Measurements from ENCODE around the gene ETS2.

ETS2 gene

GRCh38 chr21:38788275-38788905 is 17.3 kb upstream of the ETS2 start:
- no peak for TF ChIP-seq CTCF (conservative IDR thresholded peaks at IDR 0.05; ENCODE audit: low read length)
- H3K4me3 ChIP-seq (ENCODE audit: low read length): no peak overlapping the region
- peak; percentile 65 for DNase-seq (ENCODE audit: low read depth)

GRCh38 chr21:38789275-38789674 is 16.5 kb upstream of the ETS2 start:
- TF ChIP-seq CTCF (conservative IDR thresholded peaks at IDR 0.05; ENCODE audit: low read length): no peak
- no peak overlapping the region for H3K4me3 ChIP-seq (ENCODE audit: low read length)
- no peak for DNase-seq (ENCODE audit: low read depth)

GRCh38 chr21:38790059-38790458 is 15.7 kb upstream of the ETS2 start:
- no peak for DNase-seq (ENCODE audit: low read depth)
- TF ChIP-seq CTCF (conservative IDR thresholded peaks at IDR 0.05; ENCODE audit: low read length): no peak

GRCh38 chr21:38790961-38791360 is 14.8 kb upstream of the ETS2 start:
- DNase-seq (ENCODE audit: low read depth): no peak
- no peak for TF ChIP-seq CTCF (conservative IDR thresholded peaks at IDR 0.05; ENCODE audit: low read length)
- H3K4me3 ChIP-seq (ENCODE audit: low read length): no peak overlapping the region

More at GRCh38 chr21:38790059-38790458, 15.7 kb upstream of the ETS2 start:
- H3K4me3 ChIP-seq (ENCODE audit: low read length): no peak overlapping the region

GRCh38 chr21:38792676-38793459 is 12.9 kb upstream of the ETS2 start:
- no peak for TF ChIP-seq CTCF (conservative IDR thresholded peaks at IDR 0.05; ENCODE audit: low read length)
- DNase-seq (ENCODE audit: low read depth): no peak
- no peak overlapping the region for H3K4me3 ChIP-seq (ENCODE audit: low read length)

- TF ChIP-seq CTCF (conservative IDR thresholded peaks at IDR 0.05; ENCODE audit: low read length): no peak
- no peak overlapping the region for H3K4me3 ChIP-seq (ENCODE audit: low read length)
- DNase-seq (ENCODE audit: low read depth): no peak
Measured at GRCh38 chr21:38793926-38794713, 11.6 kb upstream of the ETS2 start.

Measured in AG10803 (cell line).